CD4-positive, alpha-beta T cell treated with Interleukin-15 for 4 hours (primary cell): ENCODE results near the gene GIMAP5.
"Not testable (repeated sequence)": the region's sequence is repeated elsewhere in the genome, so short reads cannot be mapped to it uniquely, and the experiment has no call there.

Experiments
- DNase-seq: peaks from one replicate; pipeline ENCODE4 v3.0.0-alpha.2; 2020; ENCODE audit warnings: low spot score

GIMAP5 gene

GRCh38 chr7:150774131-150774530 lies 36.9 kb downstream of the GIMAP5 start:
- not testable (repeated sequence) for DNase-seq

DNA sequence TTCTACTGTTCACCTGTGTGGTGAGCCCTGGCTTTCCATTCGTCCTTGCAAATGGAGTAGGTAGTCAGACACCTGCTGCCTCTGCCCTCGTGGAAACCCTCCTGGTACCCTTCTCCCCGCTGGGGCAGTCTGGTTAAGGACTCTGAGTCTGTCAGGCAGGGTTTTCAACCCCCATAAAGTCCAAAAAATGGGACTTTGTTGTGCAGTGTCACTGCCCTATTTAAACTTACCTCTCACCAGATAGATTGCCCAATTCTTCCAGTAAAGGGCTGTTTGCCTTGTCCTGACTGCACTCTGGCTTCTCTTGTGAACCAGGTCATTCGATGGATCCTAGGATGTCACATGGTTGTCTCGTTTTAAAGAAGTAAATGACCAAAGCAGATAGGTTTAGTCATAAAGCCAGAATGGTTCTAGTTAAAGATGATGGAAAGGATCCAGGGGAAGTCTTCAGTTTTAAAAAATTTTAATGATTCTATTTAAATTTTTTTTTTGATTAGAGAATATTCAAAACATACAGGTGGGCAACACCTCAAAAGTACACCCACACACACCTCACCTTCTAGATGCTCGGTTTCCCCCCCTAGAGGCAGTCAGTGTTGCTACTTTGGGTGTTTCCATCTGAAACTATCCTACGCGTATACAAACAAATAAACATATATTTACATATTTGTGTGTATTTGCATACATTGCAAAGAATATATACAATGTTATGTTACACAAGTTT lies 41.0 kb downstream of the GIMAP5 start:
- DNase-seq = no peak

DNA sequence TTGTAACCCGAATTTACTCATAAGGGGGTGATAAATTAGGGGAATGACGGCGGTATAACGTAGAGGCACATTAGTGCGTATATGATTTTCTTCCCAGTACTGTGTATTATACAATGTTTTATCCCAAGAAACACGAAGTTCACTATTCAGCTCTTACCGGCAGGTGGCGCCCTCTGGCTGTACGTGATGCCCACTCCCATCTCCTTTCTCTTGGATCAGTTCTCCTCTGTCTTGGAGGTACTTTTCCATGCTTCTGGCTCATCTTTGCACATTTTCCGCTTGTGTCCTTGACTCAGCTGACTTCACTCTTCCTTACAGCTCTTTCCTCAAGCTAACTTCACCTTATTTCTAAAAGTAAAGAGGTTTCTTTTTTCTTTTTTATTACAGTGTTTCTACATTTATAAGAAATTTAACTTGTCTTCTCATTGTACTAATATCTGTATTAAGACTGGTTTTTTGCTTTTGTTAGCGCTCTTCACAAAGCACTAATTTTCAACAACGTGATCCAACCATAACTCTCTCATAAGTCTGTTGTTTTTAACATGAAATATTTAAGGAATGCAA lies 41.6 kb downstream of the GIMAP5 start:
- peak; percentile 74 for DNase-seq

DNA sequence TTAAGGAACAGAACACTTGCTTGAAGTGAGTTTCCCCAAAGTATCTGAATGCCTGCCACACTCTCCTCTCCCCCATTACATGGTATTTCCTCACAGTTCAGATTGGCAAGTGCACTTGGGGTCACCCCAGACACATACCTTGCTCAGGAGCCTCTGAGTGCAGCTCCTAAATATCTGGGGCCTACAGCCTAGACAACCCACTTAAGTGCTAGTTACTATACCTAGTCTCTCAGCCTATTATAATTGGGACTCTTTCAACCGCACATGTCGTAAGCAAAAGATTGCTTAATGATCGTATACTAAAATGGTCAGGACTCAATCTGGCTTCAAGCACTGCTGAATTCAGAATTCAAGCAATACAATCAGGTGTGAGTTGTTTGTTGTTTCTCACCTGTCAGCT lies 43.1 kb downstream of the GIMAP5 start:
- DNase-seq = no peak

GRCh38 chr7:150781103-150781502 lies 43.9 kb downstream of the GIMAP5 start:
- DNase-seq = no peak

GRCh38 chr7:150781961-150782360 lies 44.7 kb downstream of the GIMAP5 start:
- DNase-seq = no peak

DNA sequence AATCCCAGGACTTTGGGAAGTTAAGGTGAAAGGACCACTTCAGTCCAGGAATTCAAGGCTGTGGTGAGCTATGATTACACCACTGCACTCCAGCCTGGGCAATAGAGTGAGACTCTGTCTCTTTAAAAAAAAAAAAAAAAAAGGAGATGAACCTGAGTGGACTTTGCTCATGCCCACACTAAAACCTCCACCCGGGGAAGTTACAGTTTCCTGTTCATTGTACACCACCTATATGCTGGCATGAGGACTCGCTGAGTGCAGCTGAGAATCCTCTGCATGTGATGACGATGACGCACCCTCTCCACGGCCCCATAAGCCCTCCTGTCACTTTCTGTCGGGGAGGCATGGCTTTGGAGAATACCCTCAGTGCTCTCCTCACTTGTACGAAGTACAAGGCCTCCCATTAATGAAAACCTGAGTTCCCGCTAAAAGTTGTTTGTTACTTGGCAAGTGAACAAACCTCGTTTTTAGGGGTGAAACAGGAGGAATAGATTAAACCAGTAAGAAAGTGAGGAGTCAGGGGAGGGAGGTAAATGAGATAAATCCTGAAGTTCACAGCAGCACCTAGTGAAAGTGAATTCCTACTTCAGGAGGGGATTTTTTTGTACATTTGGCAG lies 47.0 kb downstream of the GIMAP5 start:
- no peak for DNase-seq

GRCh38 chr7:150784954-150785353 lies 47.7 kb downstream of the GIMAP5 start:
- no peak for DNase-seq

GRCh38 chr7:150787321-150788281 lies 50.4 kb downstream of the GIMAP5 start:
- no peak for DNase-seq

DNA sequence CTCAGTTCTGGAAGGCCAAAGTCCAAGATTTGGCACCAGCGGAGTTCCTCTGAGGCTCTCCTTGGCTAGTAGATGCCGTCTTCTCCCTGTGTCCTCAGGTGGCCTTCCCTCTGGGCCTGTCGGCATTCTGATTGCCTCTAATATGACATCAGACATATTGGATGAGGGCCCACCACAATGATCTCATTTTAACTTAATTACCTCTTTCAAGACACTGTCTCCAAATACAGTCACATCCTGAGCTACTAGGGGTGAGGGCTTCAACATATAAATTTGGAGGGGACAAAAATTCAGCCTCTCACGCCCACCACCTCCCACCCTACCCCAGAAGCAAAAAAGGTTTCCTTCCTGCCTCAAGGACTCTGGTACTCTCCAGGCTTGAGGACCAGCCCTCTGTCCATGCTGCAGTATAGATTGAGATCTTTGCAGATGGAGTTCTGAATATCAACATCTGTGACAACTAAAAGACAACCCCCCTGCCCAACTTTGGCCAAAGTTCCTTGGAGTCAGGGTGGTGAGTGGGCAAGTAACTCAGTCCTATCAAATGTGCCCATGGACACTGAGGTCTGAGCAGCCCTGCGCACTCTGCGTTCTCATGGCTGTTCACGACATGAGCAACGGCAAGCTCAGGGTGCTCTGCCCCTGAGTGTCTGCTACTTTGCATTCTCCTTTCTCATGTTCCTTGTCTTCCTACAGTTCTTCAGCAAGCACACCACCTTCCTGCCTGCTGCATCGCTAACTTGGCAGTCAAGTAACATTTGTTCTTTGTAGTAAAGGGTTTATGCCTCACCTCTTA lies 51.5 kb downstream of the GIMAP5 start:
- DNase-seq = no peak

DNA sequence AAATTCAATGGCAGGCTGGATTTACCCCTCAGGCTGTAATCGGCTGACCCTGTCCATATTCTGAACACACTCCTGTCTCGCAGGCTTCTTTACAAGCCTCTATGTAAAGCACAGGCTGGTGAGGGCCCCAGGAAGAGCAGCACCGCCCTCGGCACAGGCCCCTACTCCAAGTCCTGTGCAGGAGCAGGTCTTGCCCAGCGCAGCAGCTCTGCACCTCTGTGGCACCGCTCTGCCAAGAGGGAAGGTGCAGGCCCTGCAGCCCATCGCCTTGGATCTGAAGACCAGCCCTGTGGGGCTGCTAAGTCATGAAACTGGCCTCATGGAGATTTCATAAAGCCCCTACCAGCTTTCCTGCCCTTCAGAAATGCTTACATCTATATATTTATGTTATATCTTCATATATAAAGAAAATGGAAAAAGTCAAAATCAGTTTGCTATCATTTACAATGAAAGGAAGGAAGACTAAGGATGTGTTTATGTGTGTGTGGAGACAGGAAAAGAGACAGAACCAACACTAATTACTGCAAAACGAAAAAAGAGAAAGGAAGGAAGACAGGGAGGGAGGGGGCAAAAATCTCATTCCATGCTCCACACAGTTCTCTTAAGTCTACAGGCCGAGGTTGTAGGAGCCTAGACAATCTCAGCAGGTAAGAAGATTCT lies 53.3 kb downstream of the GIMAP5 start:
- DNase-seq = no peak

DNA sequence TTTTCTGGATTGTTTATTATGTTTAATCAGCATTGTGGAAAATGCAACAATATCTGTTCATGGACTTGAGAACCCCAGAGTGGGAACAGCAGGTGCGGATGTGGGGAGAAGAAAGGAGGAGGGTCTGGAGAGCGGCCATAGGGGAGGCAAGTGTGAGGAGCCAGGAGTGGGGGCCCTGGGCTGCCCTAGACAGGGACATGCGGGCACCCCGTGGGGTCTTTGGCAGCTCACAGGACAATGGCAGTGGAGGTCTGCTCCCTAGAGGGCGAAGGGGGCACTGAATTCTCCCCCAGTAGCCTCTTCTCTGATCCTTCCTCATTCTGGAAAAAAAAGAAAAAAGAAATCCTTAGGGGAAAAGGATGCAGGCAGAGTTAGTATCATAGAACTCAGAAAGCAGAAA lies 54.1 kb downstream of the GIMAP5 start:
- DNase-seq = no peak

- no peak for DNase-seq
These were observed 54.7 kb downstream of the GIMAP5 start for GRCh38 chr7:150791746-150792452.
